A172 (cell line): ENCODE results near the gene AMH. TPM values are rescaled to one million over a fixed set of nuclear protein-coding genes. Genes with fewer than 3 reads are reported as not detected.

Experiments used
- DNase-seq: peaks from one replicate; pipeline ENCODE4 v3.0.0-alpha.2; 2015; ENCODE audit warnings: low spot score
- total RNA-seq: library from RNA; depleted of rRNA; stranded (reverse); fragments of >200 nt; shearing (Covaris generic); gene quantifications from 2 replicates; pipeline ENCODE4 v1.2.3, GENCODE V29; 2014

AMH gene
- total RNA-seq, 1 experiment from 2014 or later = 8.5 TPM

- no peak for DNase-seq
Measured at GRCh38 chr19:2221250-2221831, 27.8 kb upstream of the AMH start.

GRCh38 chr19:2221918-2222317 is 27.2 kb upstream of the AMH start:
- no peak for DNase-seq

GRCh38 chr19:2223391-2223790 is 25.7 kb upstream of the AMH start:
- no peak for DNase-seq

DNA sequence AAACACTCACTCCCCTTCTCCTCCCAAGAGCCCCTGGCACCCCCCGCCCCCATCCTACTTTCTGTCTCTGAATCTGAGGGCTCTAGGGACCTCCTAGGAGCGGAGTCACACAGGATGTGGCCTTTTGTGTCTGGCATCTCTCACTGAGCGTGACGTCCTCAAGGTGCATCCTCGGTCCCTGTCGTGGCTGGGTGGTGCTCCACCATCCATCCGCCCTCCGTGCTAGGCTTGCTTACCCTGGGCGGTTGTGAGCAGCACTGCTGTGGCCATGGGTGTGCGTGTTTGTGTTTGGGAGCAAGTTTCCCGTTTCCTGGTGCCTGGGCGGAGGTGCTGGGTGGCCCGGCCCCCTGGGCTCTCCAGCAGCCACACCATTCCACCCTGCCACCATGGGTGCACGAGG is 25.2 kb upstream of the AMH start:
- DNase-seq = no peak

DNA sequence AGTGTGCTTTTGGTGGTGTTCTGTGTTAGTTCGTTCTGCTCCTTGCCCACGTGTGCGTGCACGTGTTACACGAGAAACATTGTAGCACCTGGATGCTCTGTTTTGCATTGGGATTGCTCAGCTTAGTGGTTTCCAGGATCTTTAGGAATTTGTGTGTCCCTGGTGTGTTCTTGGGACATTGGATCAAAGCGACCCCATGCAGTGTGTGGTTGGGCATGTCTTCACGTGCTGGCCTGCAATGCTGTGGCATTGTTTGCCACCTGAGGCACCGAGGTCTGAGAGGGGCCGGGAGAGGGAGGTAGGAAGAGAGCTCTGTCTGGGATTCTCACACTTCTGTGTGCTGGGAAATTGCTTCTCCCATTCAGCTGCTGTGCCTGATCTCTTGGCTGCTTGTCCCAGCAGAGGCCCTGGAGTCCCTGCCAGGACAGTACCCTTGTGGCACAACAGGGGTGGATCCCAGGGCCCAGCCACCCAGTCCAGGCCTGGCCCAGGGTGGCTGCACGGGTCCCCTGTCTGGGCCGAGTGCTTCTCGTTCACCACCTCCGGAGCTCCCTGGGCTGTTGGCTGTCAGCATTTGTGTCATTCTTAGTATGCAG is 24.3 kb upstream of the AMH start:
- DNase-seq = no peak

DNA sequence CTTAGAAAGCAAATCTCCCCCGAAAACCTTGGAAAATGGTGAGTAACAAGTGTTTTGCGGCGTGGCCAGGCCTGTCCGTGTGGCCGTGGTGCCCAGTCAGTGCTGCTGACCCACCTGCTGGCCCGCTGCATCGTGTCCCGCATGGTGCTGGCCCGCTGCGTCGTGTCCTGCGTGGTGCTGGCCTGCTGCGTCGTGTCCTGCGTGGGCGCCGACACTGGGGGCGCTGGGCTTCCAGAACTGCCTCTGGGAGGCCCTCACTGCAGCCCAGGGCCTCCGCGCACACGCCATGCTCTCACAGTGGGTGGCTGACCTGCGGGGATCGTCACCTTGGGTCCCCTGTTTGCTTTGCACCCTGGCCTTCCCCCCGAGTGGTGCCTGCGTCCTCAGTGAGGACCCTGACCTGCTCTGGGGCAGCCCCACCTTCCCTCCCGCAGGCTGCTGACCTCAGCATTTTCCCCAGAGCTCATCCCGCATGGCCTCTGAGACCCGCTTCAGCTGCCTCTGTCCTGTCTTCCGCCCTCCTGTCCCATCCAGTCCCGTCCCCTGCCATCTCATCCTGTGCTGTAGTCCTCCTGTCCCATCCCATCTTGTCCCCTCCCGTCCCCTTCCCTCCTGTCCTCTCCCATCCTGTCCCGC is 23.6 kb upstream of the AMH start:
- DNase-seq = no peak

DNA sequence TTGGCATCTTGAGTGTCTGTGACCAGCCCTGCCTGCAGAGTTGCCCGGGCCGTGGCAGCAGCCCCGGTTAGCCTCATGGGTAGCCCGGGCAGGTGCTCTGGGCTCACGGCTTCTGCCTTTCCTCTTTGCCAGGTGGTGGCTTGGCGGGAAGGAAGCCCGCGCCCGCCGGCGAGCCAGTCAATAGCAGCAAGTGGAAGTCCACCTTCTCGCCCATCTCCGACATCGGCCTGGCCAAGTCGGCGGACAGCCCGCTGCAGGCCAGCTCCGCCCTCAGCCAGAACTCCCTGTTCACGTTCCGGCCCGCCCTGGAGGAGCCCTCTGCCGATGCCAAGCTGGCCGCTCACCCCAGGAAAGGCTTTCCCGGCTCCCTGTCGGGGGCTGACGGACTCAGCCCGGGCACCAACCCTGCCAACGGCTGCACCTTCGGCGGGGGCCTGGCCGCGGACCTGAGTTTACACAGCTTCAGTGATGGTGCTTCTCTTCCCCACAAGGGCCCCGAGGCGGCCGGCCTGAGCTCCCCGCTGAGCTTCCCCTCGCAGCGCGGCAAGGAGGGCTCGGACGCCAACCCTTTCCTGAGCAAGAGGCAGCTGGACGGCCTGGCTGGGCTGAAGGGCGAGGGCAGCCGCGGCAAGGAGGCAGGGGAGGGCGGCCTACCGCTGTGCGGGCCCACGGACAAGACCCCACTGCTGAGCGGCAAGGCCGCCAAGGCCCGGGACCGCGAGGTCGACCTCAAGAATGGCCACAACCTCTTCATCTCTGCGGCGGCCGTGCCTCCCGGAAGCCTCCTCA is 22.9 kb upstream of the AMH start:
- DNase-seq = no peak

DNA sequence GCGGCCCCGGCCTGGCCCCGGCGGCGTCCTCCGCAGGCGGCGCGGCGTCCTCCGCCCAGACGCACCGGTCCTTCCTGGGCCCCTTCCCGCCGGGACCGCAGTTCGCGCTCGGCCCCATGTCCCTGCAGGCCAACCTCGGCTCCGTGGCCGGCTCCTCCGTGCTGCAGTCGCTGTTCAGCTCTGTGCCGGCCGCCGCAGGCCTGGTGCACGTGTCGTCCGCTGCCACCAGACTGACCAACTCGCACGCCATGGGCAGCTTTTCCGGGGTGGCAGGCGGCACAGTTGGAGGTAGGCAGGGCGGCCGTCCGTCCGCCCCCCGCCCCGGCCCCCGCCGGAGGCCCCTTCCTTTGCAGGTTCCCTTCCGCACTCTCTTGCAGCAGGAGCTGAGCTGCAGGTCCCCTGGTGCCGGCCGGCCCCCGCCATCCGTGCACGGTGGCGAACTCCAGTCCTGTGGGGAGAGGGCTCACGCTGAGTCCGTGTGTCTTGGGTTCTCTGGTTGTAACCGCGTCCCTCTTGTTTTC is 22.2 kb upstream of the AMH start:
- no peak for DNase-seq

DNA sequence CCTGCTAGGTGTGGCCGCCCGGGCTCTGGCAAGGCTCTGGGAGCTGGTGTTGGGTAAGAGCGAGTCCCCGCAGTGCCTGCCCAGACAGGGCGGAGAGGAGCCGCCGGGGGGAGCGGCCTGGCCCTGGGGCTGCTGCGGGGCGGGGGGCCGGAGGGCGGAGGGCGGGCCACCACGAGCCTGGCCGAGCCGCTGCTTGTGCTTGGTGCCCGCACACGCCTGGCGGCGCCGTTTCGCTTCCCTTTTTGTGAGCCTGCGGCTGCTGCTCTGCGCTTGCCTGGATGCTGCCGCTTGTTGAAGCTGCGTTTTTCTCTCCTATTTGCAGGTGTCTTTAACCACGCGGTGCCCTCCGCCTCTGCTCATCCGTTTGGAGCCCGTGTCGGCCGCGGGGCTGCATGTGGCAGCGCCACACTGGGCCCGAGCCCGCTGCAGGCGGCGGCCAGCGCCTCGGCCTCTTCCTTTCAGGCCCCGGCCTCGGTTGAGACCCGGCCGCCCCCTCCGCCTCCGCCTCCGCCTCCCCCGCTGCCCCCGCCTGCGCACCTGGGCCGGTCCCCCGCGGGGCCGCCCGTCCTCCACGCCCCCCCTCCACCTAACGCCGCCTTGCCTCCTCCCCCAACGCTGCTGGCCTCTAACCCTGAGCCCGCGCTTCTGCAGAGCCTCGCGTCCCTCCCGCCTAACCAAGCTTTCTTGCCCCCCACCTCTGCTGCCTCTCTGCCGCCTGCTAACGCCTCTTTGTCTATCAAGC is 21.5 kb upstream of the AMH start:
- DNase-seq = no peak

GRCh38 chr19:2228157-2229030 is 20.7 kb upstream of the AMH start:
- DNase-seq = no peak

DNA sequence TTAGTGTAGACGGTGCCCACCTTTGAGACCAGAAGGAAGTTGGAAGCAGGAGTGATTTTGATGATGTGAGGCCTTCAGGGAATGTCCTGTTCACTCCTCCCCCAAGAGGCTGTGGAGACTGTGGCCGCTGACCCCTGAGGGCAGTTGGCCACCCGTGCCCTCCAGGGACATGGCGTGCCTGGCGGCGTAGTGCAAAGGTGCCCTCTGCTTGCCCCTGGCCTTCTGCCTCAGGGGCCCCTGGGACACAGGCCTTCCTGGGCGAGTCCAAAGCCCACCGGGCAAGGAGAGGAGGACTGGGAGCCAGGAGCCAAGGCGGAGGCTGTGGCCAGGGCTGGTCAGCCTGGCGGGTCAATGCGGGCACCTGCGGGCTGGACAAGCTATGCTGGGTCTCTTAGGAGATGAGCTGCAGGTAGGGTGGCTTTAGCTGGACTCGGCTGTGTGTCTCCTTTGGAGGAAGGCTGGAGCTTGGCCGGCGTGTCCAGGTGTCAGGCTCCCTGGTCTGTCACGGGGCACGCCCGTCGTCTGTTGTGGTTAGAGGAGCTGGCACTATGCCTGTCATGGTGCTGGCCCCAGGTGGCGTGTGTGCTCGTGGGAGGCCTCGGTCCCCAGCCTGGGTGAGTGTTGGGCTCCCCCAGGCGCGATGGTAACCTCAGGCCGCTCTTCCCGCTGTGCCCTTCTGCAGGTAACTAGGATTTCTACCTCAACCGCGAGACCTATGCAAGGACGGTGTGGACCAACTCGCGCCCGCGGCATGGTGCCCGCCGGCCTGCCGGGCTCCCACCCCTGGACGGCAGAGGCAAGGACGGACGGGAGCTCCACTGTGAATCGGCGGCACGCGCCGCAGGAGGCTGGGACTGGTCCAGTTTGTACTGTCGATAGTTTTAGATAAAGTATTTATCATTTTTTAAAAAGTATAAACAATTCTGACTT is 19.8 kb upstream of the AMH start:
- no peak for DNase-seq

DNA sequence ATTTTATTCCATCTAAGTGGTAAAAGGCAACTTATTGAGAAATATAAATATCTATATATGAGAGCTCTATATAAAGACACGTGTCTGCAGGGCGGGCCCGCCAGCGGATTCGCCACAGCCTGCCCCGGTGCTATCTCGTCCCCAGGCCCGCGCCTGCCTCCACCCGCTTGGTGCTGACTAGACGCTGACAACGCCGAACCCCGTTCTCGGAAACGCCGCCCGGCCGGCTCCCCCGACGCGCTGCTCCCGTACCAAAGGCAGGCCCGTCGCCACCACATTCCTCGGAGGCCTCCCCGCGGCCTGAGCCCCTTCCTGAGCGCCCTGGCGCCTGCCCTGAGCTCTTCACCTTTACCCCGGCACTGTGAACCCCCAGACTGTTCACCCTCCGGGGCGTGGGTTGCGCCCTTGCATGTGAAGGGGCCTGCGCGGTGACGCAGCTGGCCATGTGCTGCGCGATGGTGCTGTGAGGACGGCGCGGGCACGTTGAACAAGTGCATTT is 19.0 kb upstream of the AMH start:
- no peak for DNase-seq

GRCh38 chr19:2230807-2231533 is 18.2 kb upstream of the AMH start:
- no peak for DNase-seq

GRCh38 chr19:2231621-2232221 is 17.4 kb upstream of the AMH start:
- no peak for DNase-seq

- no peak for DNase-seq
Measured at GRCh38 chr19:2232286-2233151, 16.6 kb upstream of the AMH start.

DNA sequence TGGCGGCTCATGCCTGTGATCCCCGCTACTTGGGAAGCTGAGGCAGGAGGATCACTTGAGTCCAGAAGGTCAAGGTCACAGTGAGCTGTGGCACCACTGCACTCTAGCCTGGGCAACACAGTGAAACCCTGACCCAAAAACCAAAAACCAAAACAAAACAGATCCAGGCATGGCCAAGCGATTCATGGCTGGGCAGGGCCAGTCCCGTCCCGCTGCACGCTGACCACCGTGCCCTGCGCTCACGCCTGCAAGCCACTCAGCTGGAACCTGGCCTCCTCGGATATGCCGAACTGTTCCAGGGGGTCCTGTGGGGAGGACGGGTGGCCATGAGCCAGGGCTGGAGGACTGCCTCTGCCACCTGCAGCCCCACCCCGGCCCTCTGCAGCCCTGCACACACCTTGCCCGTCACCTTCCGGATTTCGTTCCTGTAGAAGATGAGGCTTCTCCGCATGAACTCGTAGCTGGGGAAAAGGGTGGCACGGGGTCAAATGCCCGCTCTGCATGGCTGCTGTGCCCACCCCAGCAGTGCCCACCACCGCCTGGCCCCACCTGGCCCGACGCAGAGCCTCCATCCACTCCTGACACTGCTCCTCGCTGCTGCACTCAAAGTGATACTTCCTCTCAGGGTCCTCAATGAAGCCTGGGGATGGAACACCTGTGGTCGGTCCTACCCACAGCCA is 15.4 kb upstream of the AMH start:
- no peak for DNase-seq

DNA sequence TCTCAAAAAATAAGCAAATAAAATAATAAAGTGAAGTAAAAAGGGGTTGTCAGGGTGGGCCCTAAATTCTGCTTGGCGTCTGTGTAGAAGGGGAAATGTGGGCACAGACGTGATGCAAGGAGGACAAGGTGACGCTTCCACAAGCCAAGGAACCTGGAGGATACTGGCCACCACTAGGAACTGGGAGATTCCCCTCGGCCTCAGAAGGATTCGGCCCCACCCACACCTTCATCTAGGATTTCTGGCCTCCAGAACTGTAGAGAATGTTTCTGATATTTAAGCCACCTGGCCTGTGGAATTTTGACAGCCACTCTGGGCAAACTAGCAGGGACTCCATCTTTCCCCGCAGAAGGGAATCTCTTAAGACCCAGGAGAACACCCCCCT is 14.1 kb upstream of the AMH start:
- DNase-seq = no peak
